H1 (cell line): ENCODE results near the gene TIAM2. TPM values are rescaled to one million over a fixed set of nuclear protein-coding genes. Genes with fewer than 3 reads are reported as not detected.

Experiments
- CTCF ChIA-PET: fragments of 300-600 bp; sonication (Branson Sonifier 250); formaldehyde crosslinking; loops from one replicate; lab custom pipeline; 2021; ENCODE audit not compliant: partially characterized antibody; lab: Charles Lee
- POLR2A ChIA-PET: fragments of 300-600 bp; sonication (Branson Sonifier 250); formaldehyde crosslinking; loops from one replicate; lab custom pipeline; 2021; ENCODE audit warnings: inconsistent platforms; ENCODE audit not compliant: partially characterized antibody; lab: Charles Lee
- DNase-seq, 2 experiments: peaks; one replicate each; pipeline versions ENCODE4 v3.0.0 to v3.0.0-alpha.2; 2010 to 2022; ENCODE audit warnings: low spot score in 2 of 2, low read depth in 1 of 2, mixed read lengths in 1 of 2
- FAIRE-seq: peaks from 2 replicates; lab custom pipeline; 2011; peaks lifted over from hg19 to GRCh38; lab: Jason Lieb, UNC
- H2AFZ ChIP-seq: 2 replicates; pipeline ENCODE4 v1.8.1; 2012; ENCODE audit warnings: low read length, inconsistent platforms
- H2AK5ac ChIP-seq: 2 replicates; pipeline ENCODE4 v1.6.1; 2013; ENCODE audit warnings: low read depth, low read length
- H2BK120ac ChIP-seq: replicated peaks from 2 replicates; pipeline ENCODE3; 2013; ENCODE audit warnings: low read depth, low read length, inconsistent platforms
- H2BK12ac ChIP-seq: 2 replicates; pipeline ENCODE4 v1.6.1; 2013; ENCODE audit warnings: low read depth, low read length
- H2BK15ac ChIP-seq: 2 replicates; pipeline ENCODE4 v1.6.1; 2013; ENCODE audit warnings: low read length
- H2BK20ac ChIP-seq: 2 replicates; pipeline ENCODE4 v1.6.1; 2013; ENCODE audit warnings: low read length
- H2BK5ac ChIP-seq: 2 replicates; pipeline ENCODE4 v1.6.1; 2013; ENCODE audit warnings: low read depth, low read length
- H3K14ac ChIP-seq: 2 replicates; pipeline ENCODE4 v1.6.1; 2013; ENCODE audit warnings: inconsistent platforms; ENCODE audit not compliant: insufficient read length
- H3K18ac ChIP-seq: 2 replicates; pipeline ENCODE4 v1.6.1; 2013; ENCODE audit warnings: low read length; ENCODE audit errors: extremely low read depth
- H3K23ac ChIP-seq: 2 replicates; pipeline ENCODE4 v1.6.1; 2013; ENCODE audit warnings: inconsistent platforms; ENCODE audit not compliant: insufficient read length
- H3K23me2 ChIP-seq: 2 replicates; pipeline ENCODE4 v1.6.1; 2013; ENCODE audit warnings: low read depth, low read length
- H3K27ac ChIP-seq: 2 replicates; pipeline ENCODE4 v1.6.1; 2011; ENCODE audit warnings: low read depth, low read length, inconsistent platforms
- H3K27me3 ChIP-seq, 4 experiments: replicated peaks in 1 of 4; 1 replicate in 1 of 4; 2 replicates in 3 of 4; pipeline versions ENCODE4 v1.6.1 to v1.8.1; 2011 to 2013; ENCODE audit warnings: low read length in 3 of 4, mild to moderate bottlenecking in 3 of 4, inconsistent platforms in 2 of 4, mixed read lengths in 2 of 4, moderate library complexity in 1 of 4; ENCODE audit not compliant: control insufficient read depth in 3 of 4, insufficient read depth in 3 of 4; ENCODE audit errors: extremely low read depth in 1 of 4
- H3K36me3 ChIP-seq, 4 experiments: 2 replicates each; pipeline versions ENCODE4 v1.6.1 to v1.8.1; 2011 to 2013; ENCODE audit warnings: mild to moderate bottlenecking in 4 of 4, low read length in 3 of 4, moderate library complexity in 2 of 4, control low read depth in 1 of 4, inconsistent platforms in 1 of 4; ENCODE audit not compliant: insufficient read depth in 4 of 4, control insufficient read depth in 2 of 4
- H3K4ac ChIP-seq: replicated peaks from 2 replicates; pipeline ENCODE3; 2013; ENCODE audit warnings: low read length, low read depth, mixed read lengths, inconsistent platforms; ENCODE audit not compliant: insufficient read length
- H3K4me1 ChIP-seq, 4 experiments: replicated peaks in 1 of 4; 1 replicate in 1 of 4; 2 replicates in 3 of 4; pipeline versions ENCODE4 v1.6.1 to v1.8.1; 2011 to 2013; ENCODE audit warnings: low read length in 3 of 4, inconsistent platforms in 2 of 4, mixed read lengths in 1 of 4; ENCODE audit not compliant: insufficient read depth in 4 of 4, control insufficient read depth in 3 of 4
- H3K4me2 ChIP-seq, 2 experiments: 2 replicates each; pipeline versions ENCODE4 v1.6.1 to v1.8.1; 2011 to 2013; ENCODE audit warnings: low read depth in 2 of 2, low read length in 2 of 2, control low read depth in 1 of 2, inconsistent platforms in 1 of 2, mild to moderate bottlenecking in 1 of 2; ENCODE audit not compliant: insufficient read depth in 1 of 2
- H3K4me3 ChIP-seq, 4 experiments: fragments of 200-600, 300-600 bp in 1 of 4; sonication (generic), shearing (Covaris generic), sonication (Bioruptor Twin) in 1 of 4; 2 replicates each; pipeline versions ENCODE4 v1.5.1 to v1.8.1; 2011 to 2016; ENCODE audit warnings: low read length in 4 of 4, low read depth in 3 of 4, control low read depth in 2 of 4, inconsistent platforms in 2 of 4, mild to moderate bottlenecking in 2 of 4, mixed read lengths in 1 of 4, moderate library complexity in 1 of 4; ENCODE audit not compliant: insufficient read depth in 2 of 4; ENCODE audit errors: extremely low read depth in 1 of 4
- H3K56ac ChIP-seq: replicated peaks from 2 replicates; pipeline ENCODE3; 2013; ENCODE audit warnings: low read depth, mild to moderate bottlenecking, mixed read lengths, low read length, inconsistent platforms; ENCODE audit not compliant: insufficient read length
- H3K79me1 ChIP-seq: 2 replicates; pipeline ENCODE4 v1.6.1; 2013; ENCODE audit warnings: low read depth, low read length, control low read depth
- H3K79me2 ChIP-seq, 2 experiments: 2 replicates each; pipeline versions ENCODE4 v1.6.1 to v1.8.1; 2012 to 2013; ENCODE audit warnings: low read length in 2 of 2, mild to moderate bottlenecking in 2 of 2, inconsistent platforms in 1 of 2; ENCODE audit not compliant: insufficient read depth in 2 of 2, control insufficient read depth in 1 of 2
- H3K9ac ChIP-seq, 4 experiments: replicated peaks in 1 of 4; 1 replicate in 1 of 4; 2 replicates in 3 of 4; pipeline versions ENCODE4 v1.6.1 to v1.8.1; 2011 to 2013; ENCODE audit warnings: low read depth in 3 of 4, low read length in 3 of 4, control low read depth in 2 of 4, mild to moderate bottlenecking in 2 of 4, moderate library complexity in 2 of 4, inconsistent platforms in 1 of 4; ENCODE audit errors: extremely low read depth in 1 of 4
- H3K9me3 ChIP-seq, 2 experiments: 2 replicates each; pipeline versions ENCODE4 v1.6.1 to v1.8.1; 2012 to 2013; ENCODE audit warnings: mild to moderate bottlenecking in 2 of 2, moderate library complexity in 2 of 2, control low read depth in 1 of 2, inconsistent platforms in 1 of 2, low read depth in 1 of 2, low read length in 1 of 2, mixed read lengths in 1 of 2; ENCODE audit not compliant: insufficient read depth in 2 of 2
- H4K20me1 ChIP-seq, 2 experiments: replicated peaks in 1 of 2; 2 replicates each; pipeline versions ENCODE3 to v1.8.1; 2011 to 2013; ENCODE audit warnings: inconsistent platforms in 2 of 2, low read length in 2 of 2, mild to moderate bottlenecking in 1 of 2; ENCODE audit not compliant: insufficient read depth in 2 of 2, control insufficient read depth in 1 of 2
- H4K5ac ChIP-seq: 2 replicates; pipeline ENCODE4 v1.6.1; 2013; ENCODE audit warnings: low read length, low read depth, mixed read lengths, inconsistent platforms; ENCODE audit not compliant: insufficient read length
- H4K8ac ChIP-seq: 2 replicates; pipeline ENCODE4 v1.8.0; 2013; ENCODE audit warnings: mild to moderate bottlenecking, moderate library complexity, low read length, inconsistent platforms; ENCODE audit not compliant: insufficient read depth; ENCODE audit errors: extremely low read depth
- H4K91ac ChIP-seq: replicated peaks from 2 replicates; pipeline ENCODE3; 2013; ENCODE audit warnings: low read length, mixed read lengths, inconsistent platforms; ENCODE audit not compliant: insufficient read length
- BACH1 ChIP-seq: IDR thresholded peaks from 2 replicates; pipeline ENCODE4 v1.6.1; 2012; ENCODE audit warnings: low read length, improper control_type of control experiment
- CHD2 ChIP-seq: IDR thresholded peaks from 2 replicates; pipeline ENCODE4 v1.6.1; 2012; ENCODE audit warnings: low read length, improper control_type of control experiment
- FOSL1 ChIP-seq: IDR thresholded peaks from 2 replicates; pipeline ENCODE4 v1.6.1; 2011; ENCODE audit warnings: mild to moderate bottlenecking, low read depth, low read length, moderate library complexity; ENCODE audit not compliant: insufficient read depth
- GABPA ChIP-seq: IDR thresholded peaks from 2 replicates; pipeline ENCODE4 v1.6.1; 2011; ENCODE audit warnings: mild to moderate bottlenecking, low read length, moderate library complexity, borderline replicate concordance; ENCODE audit not compliant: insufficient read depth
- KDM1A ChIP-seq: fragments of 200-600, 300-600 bp; sonication (generic); IDR thresholded peaks from 2 replicates; pipeline ENCODE4 v1.7.1; 2016; ENCODE audit warnings: mild to moderate bottlenecking, low read length, borderline replicate concordance
- RAD21 ChIP-seq, 2 experiments: IDR thresholded peaks in 1 of 2; conservative IDR thresholded peaks in 1 of 2; 2 replicates each; pipeline ENCODE4 v1.6.1; 2011; ENCODE audit warnings: low read depth in 2 of 2, low read length in 2 of 2, improper control_type of control experiment in 1 of 2, inconsistent platforms in 1 of 2, mild to moderate bottlenecking in 1 of 2, moderate library complexity in 1 of 2
- TAF7 ChIP-seq: optimal IDR thresholded peaks from 2 replicates; pipeline ENCODE3; 2011; ENCODE audit warnings: low read depth, mild to moderate bottlenecking, inconsistent platforms, low read length, moderate library complexity, borderline replicate concordance
- TCF12 ChIP-seq: IDR thresholded peaks from 2 replicates; pipeline ENCODE4 v1.6.1; 2011; ENCODE audit warnings: low read depth, mild to moderate bottlenecking, low read length
- ZNF274 ChIP-seq: IDR thresholded peaks from 2 replicates; pipeline ENCODE4 v1.7.0; 2012; ENCODE audit warnings: low read length, borderline replicate concordance; ENCODE audit errors: extremely low read depth
- WGBS, 2 experiments: shearing (Covaris generic) in 1 of 2; methylation state at CpG; one replicate each; pipeline versions ENCODE4 v1.1.6 to v1.1.7; 2013 to 2015; ENCODE audit warnings: low lambda C conversion rate in 2 of 2, mixed read lengths in 2 of 2, inconsistent platforms in 1 of 2, low coverage in 1 of 2, missing lambda C conversion rate in 1 of 2; ENCODE audit not compliant: insufficient replicate concordance in 2 of 2, insufficient coverage in 1 of 2, insufficient read length in 1 of 2; ENCODE audit errors: extremely low coverage in 1 of 2, missing lambda C conversion rate in 1 of 2; 5-methylcytosine and 5-hydroxymethylcytosine counted together
- polyA plus RNA-seq, 7 experiments: library from polyadenylated mRNA; depleted of rRNA in 3 of 7; stranded (reverse) in 5 of 7; unstranded in 2 of 7; fragments of >200 nt in 5 of 7; fragments of 200-250 nt in 2 of 7; gene quantifications; 1 replicate in 5 of 7; 2 replicates in 1 of 7; 4 replicates in 1 of 7; pipeline versions ENCODE4 v1.2.1 to v1.2.3, GENCODE V29; 2011 to 2013; ENCODE audit warnings: missing spikeins in 2 of 7, mixed read lengths in 2 of 7
- total RNA-seq: library from RNA; stranded (reverse); fragmentation: NEBNext Ultra II Directional; extraction: Animal tissue kit (Norgen Biotek cat#: 25700); gene quantifications from 2 replicates; pipeline ENCODE4 v1.2.1, GENCODE V29; 2021
- TF ChIP-seq, protein P1 (sequence below): IDR thresholded peaks from 2 replicates; pipeline ENCODE4 v1.6.1; 2011; ENCODE audit warnings: low read length, improper control_type of control experiment

Gene TIAM2
- total and polyA plus RNA-seq, 2 of the 8 experiments (the other 6 are each of a cell fraction or from before 2014, with no cell fraction given) = 7.4 to 23.9 TPM

DNA sequence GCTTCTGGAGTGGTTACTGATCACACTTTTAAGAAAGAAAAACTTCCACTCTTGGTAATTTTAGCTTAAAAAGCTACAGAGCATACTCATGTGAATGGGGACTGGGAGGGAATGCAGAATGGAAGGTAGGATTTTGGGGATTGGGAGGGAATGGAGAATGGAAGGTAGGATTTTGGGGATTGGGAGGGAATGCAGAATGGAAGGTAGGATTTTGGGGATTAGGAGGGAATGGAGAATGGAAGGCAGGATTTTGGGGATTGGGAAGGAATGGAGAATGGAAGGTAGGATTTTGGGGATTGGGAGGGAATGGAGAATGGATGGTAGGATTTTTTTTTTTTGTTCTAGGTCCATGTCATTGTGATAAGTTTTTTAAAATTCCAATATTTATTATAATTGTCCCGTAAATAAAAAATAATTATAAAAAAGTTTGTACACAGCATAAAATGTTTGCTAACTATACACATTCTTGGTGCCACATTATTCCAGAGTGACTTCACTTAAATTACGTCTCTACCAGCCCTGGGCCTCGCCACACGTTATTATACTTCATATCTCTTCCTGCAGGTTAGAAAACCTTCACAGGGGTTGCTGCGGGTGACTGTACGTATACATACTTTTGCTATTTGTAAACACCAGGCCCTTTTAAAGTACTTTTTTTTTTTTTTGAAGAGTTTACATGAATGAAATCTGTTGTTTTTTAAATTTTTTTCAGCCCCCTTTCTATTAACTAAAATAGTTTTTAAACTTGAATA lies 127.3 kb downstream of the TIAM2 start:
- Histone ChIP-seq H3K79me1 (no peaks in the 10 kb centered on the region; the same call in 1 of the 2 replicates), H4K91ac (no peak overlapping the region), H3K4ac (no peak overlapping the region), H3K79me2 (no peaks in the 10 kb centered on the region), H3K4me1 (peaks cover 6 to 28% (median 21%) of the 10 kb centered on the region in 4 experiments; a peak in 6 of 7 replicates), H2BK20ac (peak overlapping the region; percentile 91; the same call in 1 of the 2 replicates), H2BK12ac (peak overlapping the region; percentile 79; the same call in 1 of the 2 replicates), H3K56ac (peak overlapping the region; percentile 66), H2AK5ac (no peak overlapping the region), H3K9me3 (no peaks in the 10 kb centered on the region), H3K36me3 (no peaks in the 10 kb centered on the region), H3K9ac (no peak overlapping the region), H3K4me3 (peak overlapping the region in 1 of 4 experiments; percentile 27; a peak in 2 of 8 replicates), H3K27me3 (no peaks in the 10 kb centered on the region), H3K23me2 (no peaks in the 10 kb centered on the region; the same call in 1 of the 2 replicates), H3K27ac (no peak overlapping the region; the same call in 1 of the 2 replicates), H2BK5ac (peak overlapping the region; percentile 87; the same call in 1 of the 2 replicates), H2BK120ac (no peak overlapping the region), H3K18ac (no peak overlapping the region), H3K23ac (no peak overlapping the region), H3K4me2 (peak overlapping the region; percentile 18 to 52; a peak in 3 of 4 replicates), H4K5ac (no peak overlapping the region), H2AFZ (no peak overlapping the region), H4K20me1 (no peaks in the 10 kb centered on the region), H4K8ac (no peak overlapping the region), H2BK15ac (0 out of 2 replicates have a peak overlapping the region, but pooled peaks have one; percentile 23), H3K14ac (no peak overlapping the region)
- FAIRE-seq = no peak
- ChIA-PET POLR2A (interaction anchor here (0.8 kb wide), 1 partner anchor 84 kb away, joined by 3 read pairs; no protein-coding TSS in a partner anchor), CTCF (interaction anchor here (0.9 to 1.3 kb wide), 3 partner anchors 10 to 30 kb away, joined by 3 to 5 read pairs (median 4); no protein-coding TSS in a partner anchor)
- DNase-seq = no peak
- WGBS, 2 experiments = 91% methylated on average over 6 of the region's 6 CpGs; no CpG with 5 or more reads in 1 of the 2 experiments
- TF ChIP-seq TCF12 (no peak), TAF7 (no peak), RAD21 (IDR thresholded peaks at IDR 0.05 in 1 of 2, conservative IDR thresholded peaks at IDR 0.05 in 1 of 2; ENCODE audit: low read depth in 2 of 2, low read length in 2 of 2) (no peak), FOSL1 (no peak), CHD2 (no peak), GABPA (no peak), BACH1 (no peak), ZNF274 (no peak), KDM1A (no peak)
- TF ChIP-seq, protein P1, sequence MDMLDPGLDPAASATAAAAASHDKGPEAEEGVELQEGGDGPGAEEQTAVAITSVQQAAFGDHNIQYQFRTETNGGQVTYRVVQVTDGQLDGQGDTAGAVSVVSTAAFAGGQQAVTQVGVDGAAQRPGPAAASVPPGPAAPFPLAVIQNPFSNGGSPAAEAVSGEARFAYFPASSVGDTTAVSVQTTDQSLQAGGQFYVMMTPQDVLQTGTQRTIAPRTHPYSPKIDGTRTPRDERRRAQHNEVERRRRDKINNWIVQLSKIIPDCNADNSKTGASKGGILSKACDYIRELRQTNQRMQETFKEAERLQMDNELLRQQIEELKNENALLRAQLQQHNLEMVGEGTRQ = no peak
